ENCODE results near the gene TMEM200C. TPM values are rescaled to one million over a fixed set of nuclear protein-coding genes. Genes with fewer than 3 reads are reported as not detected.

TMEM200C gene
- total RNA-seq, 2 experiments from 2014 or later: not detected

DNA sequence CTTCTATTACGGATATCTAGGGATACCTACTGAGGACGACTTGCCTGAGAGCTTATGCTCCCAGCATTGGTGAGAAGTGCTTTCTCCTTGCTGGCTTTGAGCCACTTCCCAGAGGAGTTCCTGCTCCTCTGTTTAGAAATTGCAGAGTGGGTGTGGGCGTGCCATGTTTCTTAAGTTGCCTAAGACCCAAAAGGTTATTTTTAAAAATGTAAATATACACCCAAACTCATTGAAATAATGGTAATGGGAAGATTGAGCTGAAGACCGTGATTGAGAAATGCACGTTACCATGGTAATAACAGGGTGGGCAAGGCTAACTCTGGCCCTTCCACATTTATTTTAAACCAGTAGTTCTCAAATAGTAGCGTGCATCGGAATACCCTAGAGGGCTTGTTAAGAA lies 17.2 kb upstream of the TMEM200C start:
- no peak overlapping the region for H3K27ac Mint-ChIP-seq
- POLR2A ChIA-PET: no interaction called here
- DNase-seq (no peak), ATAC-seq (no peak)
- H3K4me1 Mint-ChIP-seq: no peaks in the 10 kb centered on the region
- H3K36me3 Mint-ChIP-seq (ENCODE audit: low read depth): no peaks in the 10 kb centered on the region
- H3K4me3 Mint-ChIP-seq: no peak overlapping the region
- CTCF ChIA-PET: interaction anchor here (0.7 kb wide), 1 partner anchor 25 kb away, joined by 3 read pairs; no protein-coding TSS in a partner anchor
- intact Hi-C loops (cut with DNase I, micrococcal nuclease): no loop called here
- no peaks in the 10 kb centered on the region for H3K9me3 Mint-ChIP-seq (ENCODE audit: low read depth)
- H3K27me3 Mint-ChIP-seq: peaks cover 3% of the 10 kb centered on the region

DNA sequence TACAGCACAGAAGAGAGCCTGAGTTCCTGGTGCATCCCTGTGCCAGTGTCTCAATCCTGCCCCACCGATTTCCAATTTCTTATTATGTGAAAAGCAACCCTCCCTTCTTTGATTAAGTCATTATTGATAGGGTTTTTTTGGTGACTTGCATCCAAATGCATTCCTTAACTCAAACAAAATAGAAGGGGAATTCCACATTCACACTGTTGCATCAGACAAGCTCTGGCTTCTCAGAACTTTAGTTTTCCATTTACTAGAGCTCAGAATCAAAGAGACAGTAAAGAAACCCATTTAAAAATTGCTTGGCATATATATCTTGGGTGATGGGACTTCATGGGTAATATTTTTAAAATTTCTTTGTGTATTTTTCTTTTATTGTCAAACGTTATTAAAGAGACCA lies 13.8 kb upstream of the TMEM200C start:
- peaks cover 14% of the 10 kb centered on the region for H3K27me3 Mint-ChIP-seq
- no peak overlapping the region for H3K4me3 Mint-ChIP-seq
- no peak overlapping the region for H3K27ac Mint-ChIP-seq
- DNase-seq (no peak), ATAC-seq (no peak)
- ChIA-PET CTCF (interaction anchor here (0.5 kb wide), 1 partner anchor 287 kb away, joined by 3 read pairs; no protein-coding TSS in a partner anchor), POLR2A (no interaction called here)
- no peaks in the 10 kb centered on the region for H3K36me3 Mint-ChIP-seq (ENCODE audit: low read depth)
- H3K4me1 Mint-ChIP-seq: no peaks in the 10 kb centered on the region
- intact Hi-C loops (cut with DNase I, micrococcal nuclease): no loop called here
- H3K9me3 Mint-ChIP-seq (ENCODE audit: low read depth): no peaks in the 10 kb centered on the region

DNA sequence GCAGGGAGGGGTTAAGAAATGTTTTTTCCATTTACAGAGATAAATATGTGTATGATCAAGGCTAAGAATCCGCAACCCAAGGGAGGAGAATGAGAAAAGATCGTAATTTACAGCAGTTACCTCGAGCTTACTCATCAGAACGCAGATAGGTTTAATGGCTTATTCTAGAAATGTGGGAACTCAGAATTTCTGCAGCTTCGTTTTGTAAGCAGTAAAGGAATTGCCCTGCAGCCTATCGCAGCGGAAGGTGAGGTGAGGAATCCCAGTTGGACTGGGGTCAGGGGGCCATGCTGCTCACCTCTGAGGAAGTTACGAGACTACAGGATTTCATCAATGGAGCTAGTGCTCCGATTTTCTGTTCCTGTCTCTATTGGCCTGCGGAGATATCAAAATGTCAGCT lies 8.1 kb upstream of the TMEM200C start:
- ChIA-PET POLR2A (no interaction called here), CTCF (no interaction called here)
- no peaks in the 10 kb centered on the region for H3K4me1 Mint-ChIP-seq
- no peak overlapping the region for H3K27ac Mint-ChIP-seq
- ATAC-seq: no peak
- intact Hi-C loops (cut with DNase I, micrococcal nuclease): no loop called here
- peaks cover 35% of the 10 kb centered on the region for H3K27me3 Mint-ChIP-seq
- DNase-seq: no peak
- H3K36me3 Mint-ChIP-seq (ENCODE audit: low read depth): no peaks in the 10 kb centered on the region
- H3K9me3 Mint-ChIP-seq (ENCODE audit: low read depth): no peaks in the 10 kb centered on the region
- no peak overlapping the region for H3K4me3 Mint-ChIP-seq

DNA sequence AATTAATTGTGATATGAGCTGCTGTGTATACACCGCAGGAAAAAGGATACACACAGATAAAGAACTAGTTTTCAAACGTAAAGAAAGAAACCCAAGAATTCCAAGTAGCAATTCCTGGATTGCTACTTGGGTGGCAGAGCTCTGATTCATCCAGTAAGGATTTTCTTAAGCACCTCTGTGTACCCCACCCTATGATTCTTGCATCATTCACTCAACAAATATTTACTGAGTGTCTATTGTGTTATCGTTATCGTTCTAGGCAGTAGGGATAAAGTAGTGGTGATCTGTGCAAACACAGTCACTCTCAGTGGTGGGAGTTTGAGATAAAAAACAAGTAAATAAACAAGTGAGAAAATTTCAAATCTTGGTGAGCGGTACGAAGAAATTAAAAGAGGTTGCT lies 4.9 kb upstream of the TMEM200C start:
- Mint-ChIP-seq H3K27ac (no peak overlapping the region), H3K36me3 (ENCODE audit: low read depth) (no peaks in the 10 kb centered on the region), H3K9me3 (ENCODE audit: low read depth) (no peaks in the 10 kb centered on the region), H3K27me3 (peaks cover 41% of the 10 kb centered on the region), H3K4me3 (no peak overlapping the region), H3K4me1 (no peaks in the 10 kb centered on the region)
- DNase-seq (no peak), ATAC-seq (no peak)
- ChIA-PET CTCF (interaction anchor here (0.8 kb wide), 1 partner anchor 12 kb away, joined by 3 read pairs; no protein-coding TSS in a partner anchor), POLR2A (no interaction called here)
- intact Hi-C loops (cut with DNase I, micrococcal nuclease): no loop called here

DNA sequence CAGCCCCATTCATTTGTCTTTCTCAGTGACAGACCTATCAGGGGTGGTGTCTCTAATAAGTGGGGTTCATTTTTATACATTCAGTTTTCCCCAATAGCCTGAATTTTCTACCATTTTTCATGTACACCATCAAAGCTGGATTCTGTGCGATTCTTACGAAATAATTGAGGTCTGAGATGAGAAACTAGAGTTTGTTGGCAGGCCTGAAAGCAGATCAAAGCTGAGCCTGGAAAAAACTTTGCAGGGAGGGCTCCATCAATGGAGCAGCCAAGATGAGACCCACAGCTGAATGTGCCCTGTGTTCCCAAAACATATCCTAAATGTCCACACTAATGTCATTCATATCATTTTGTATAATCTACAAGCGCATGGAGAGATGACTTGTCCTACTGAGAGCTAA lies 4.5 kb upstream of the TMEM200C start:
- H3K9me3 Mint-ChIP-seq (ENCODE audit: low read depth): no peaks in the 10 kb centered on the region
- peaks cover 40% of the 10 kb centered on the region for H3K27me3 Mint-ChIP-seq
- no peak for ATAC-seq
- H3K4me1 Mint-ChIP-seq: no peaks in the 10 kb centered on the region
- POLR2A ChIA-PET: no interaction called here
- CTCF ChIA-PET: interaction anchor here (0.8 kb wide), 1 partner anchor 12 kb away, joined by 3 read pairs; no protein-coding TSS in a partner anchor
- H3K27ac Mint-ChIP-seq: no peak overlapping the region
- intact Hi-C loops (cut with DNase I, micrococcal nuclease): loop anchor here in 1 of 2 experiments (10.0 kb wide), 1 partner anchor 515 kb away; the partner anchor contains the start of gene L3MBTL4
- no peaks in the 10 kb centered on the region for H3K36me3 Mint-ChIP-seq (ENCODE audit: low read depth)
- H3K4me3 Mint-ChIP-seq: no peak overlapping the region
- DNase-seq: no peak

DNA sequence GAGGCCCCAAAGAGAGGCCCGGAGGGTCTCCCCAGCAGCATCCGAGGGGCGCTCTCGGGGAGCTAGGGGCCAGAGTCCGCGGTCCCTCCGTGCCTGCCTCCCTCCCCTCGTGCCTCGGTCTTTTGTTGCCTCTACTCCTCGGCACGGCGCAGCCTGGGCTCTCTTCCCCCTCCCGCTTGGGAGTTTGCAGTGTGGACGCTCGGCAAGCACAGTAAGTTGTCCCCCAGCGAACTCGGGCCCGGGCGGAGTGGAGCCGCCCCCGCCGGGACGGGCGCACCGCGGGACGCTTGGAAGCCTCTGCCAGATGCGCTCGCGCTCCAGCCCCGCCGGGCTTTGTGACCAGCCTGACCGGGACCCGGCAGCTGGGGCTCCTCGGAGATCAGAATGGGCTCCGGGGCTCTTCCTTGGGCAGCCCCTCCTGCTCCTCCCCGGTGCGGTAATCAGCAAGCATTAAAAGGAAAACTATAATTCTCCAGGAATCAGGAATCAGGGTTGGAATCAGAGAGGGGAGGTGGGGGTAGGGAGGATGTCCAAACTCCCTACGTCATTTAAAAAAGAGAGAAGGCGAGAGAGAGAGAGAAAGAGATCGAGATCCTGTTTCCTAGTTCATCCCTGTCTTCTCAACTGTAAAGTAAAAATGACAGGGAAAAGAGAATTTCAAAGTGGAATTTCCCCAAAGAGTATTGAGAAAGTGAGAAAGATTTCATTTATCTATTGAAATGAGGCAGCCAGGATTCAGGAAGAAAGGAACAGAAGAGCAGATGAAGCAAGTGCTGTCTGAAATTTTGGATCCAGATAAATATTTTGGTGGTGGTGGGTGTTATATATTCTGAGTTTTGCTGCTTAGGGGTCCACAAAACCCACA lies 786 bp upstream of the TMEM200C start:
- no peaks in the 10 kb centered on the region for H3K9me3 Mint-ChIP-seq (ENCODE audit: low read depth)
- ATAC-seq: no peak
- H3K4me1 Mint-ChIP-seq: peaks cover 9% of the 10 kb centered on the region
- ChIA-PET CTCF (no interaction called here), POLR2A (no interaction called here)
- H3K36me3 Mint-ChIP-seq (ENCODE audit: low read depth): no peaks in the 10 kb centered on the region
- H3K4me3 Mint-ChIP-seq: no peak overlapping the region
- intact Hi-C loops (cut with DNase I, micrococcal nuclease): loop anchor here in 1 of 2 experiments (10.0 kb wide), 1 partner anchor 519 kb away; the partner anchor contains the start of gene L3MBTL4
- H3K27me3 Mint-ChIP-seq: peaks cover 66% of the 10 kb centered on the region
- peak; percentile 12 for DNase-seq
- no peak overlapping the region for H3K27ac Mint-ChIP-seq

DNA sequence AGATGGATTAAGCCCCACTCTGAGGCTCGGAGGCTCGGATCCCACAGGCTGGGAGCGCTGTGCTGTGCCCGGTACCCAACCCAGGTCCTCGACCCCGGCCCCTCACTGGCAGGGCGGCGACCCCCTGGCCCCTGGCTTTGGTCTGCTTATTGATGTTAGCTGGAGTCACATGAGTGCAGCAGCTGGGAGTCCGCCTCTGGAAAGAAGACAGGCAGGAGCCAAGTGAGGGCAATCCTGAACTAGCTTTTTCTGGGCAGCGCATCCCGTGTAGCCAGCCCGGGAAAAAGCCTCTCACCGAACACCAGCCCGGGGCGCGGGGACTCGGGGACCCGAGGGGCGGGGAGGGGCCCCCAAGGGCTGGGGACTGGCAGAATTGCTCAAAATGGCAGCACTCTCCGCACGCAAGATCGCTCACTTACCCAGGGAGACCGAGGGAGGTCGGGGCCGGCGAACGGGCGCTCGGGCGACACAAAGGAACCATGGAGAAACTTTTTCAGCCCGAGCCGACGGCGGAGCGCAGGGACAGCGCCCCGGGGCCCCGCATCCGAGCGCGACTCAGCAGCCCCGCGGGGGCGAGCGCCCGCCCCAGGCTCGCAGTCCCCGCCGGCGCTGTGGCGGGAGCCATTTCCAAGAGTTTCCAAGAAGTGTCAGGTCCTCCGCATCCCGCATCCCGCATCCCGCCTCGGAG lies 567 bp downstream of the TMEM200C start:
- CTCF ChIA-PET: no interaction called here
- POLR2A ChIA-PET: no interaction called here
- intact Hi-C loops (cut with DNase I, micrococcal nuclease): loop anchor here in 1 of 2 experiments (10.0 kb wide), 1 partner anchor 520 kb away; the partner anchor contains the start of gene L3MBTL4
- H3K27me3 Mint-ChIP-seq: peaks cover 56% of the 10 kb centered on the region
- DNase-seq (peak; percentile 29), ATAC-seq (peak; percentile 21)
- H3K9me3 Mint-ChIP-seq (ENCODE audit: low read depth): no peaks in the 10 kb centered on the region
- H3K27ac Mint-ChIP-seq: no peak overlapping the region
- no peak overlapping the region for H3K4me3 Mint-ChIP-seq
- H3K4me1 Mint-ChIP-seq: peaks cover 9% of the 10 kb centered on the region
- H3K36me3 Mint-ChIP-seq (ENCODE audit: low read depth): no peaks in the 10 kb centered on the region

DNA sequence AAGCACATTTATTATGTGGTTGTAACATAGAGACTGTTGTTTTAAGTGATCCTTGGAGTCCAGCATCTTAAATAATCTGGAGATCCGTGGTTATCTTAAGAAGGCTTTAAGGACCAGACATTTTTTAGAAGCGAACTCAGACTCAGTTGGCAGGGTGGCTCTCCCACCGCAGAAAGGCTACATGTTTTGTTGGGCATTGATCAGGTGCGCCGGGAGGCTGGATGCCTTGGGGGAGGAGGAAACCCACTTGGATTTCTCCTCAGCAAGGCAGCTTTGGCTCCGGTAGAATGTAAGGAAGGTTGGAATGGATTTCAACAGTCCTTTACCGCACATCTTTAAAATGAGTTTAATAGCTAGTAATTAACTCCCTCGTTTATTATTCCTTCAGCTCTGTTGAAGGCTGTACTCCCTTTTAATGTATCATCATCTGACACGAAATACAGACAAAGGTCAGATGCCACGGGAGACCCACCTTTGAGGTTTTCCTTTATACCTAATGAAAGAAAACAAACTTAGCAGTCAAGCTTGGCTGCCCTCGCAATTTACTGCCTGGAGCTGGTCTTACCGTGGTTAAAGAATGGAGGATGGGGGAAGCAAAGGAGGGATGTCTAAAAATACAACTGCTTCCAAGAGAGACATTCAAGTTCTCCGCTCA lies 1.2 kb downstream of the TMEM200C start:
- H3K36me3 Mint-ChIP-seq (ENCODE audit: low read depth): no peaks in the 10 kb centered on the region
- no peaks in the 10 kb centered on the region for H3K9me3 Mint-ChIP-seq (ENCODE audit: low read depth)
- H3K4me1 Mint-ChIP-seq: peaks cover 9% of the 10 kb centered on the region
- no peak overlapping the region for H3K4me3 Mint-ChIP-seq
- DNase-seq: no peak
- H3K27ac Mint-ChIP-seq: no peak overlapping the region
- no peak for ATAC-seq
- intact Hi-C loops (cut with DNase I, micrococcal nuclease): loop anchor here in 1 of 2 experiments (10.0 kb wide), 1 partner anchor 521 kb away; the partner anchor contains the start of gene L3MBTL4
- peaks cover 57% of the 10 kb centered on the region for H3K27me3 Mint-ChIP-seq
- ChIA-PET CTCF (no interaction called here), POLR2A (no interaction called here)

DNA sequence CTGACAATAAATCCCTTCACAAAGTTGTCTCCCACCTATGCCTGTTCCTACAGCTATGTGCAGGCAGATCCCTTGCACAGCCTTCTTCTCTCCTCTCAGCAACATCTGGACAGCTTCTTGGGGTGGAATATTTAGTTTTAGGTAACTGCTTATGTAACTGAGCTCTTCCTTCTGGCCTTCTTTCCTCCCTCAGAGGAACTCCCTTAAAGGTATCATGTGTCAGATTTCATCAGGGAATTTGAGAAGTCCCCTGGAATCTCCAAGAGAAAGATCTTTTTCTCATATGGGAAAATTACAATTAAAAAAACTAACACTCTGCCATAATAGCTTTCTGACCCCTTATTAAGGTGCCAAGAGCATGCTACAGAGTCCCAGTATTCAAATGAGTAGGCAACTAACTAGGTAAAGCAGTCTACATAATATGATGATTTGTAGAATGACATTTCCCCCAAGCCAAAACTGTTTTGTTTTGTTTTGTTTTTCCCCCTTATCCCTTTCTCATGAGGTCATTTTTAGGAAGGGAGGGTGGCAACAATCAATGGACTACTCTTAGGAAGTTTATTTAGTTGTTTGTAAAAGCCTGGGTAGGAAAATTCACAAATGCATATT lies 2.4 kb downstream of the TMEM200C start:
- ChIA-PET POLR2A (no interaction called here), CTCF (interaction anchor here (1.0 kb wide), 1 partner anchor 678 kb away, joined by 3 read pairs; no protein-coding TSS in a partner anchor)
- no peak overlapping the region for H3K4me3 Mint-ChIP-seq
- peaks cover 9% of the 10 kb centered on the region for H3K4me1 Mint-ChIP-seq
- no peak overlapping the region for H3K27ac Mint-ChIP-seq
- no peaks in the 10 kb centered on the region for H3K36me3 Mint-ChIP-seq (ENCODE audit: low read depth)
- DNase-seq: no peak
- no peaks in the 10 kb centered on the region for H3K9me3 Mint-ChIP-seq (ENCODE audit: low read depth)
- peaks cover 55% of the 10 kb centered on the region for H3K27me3 Mint-ChIP-seq
- ATAC-seq: no peak
- intact Hi-C loops (cut with DNase I, micrococcal nuclease): loop anchor here in 1 of 2 experiments (10.0 kb wide), 1 partner anchor 522 kb away; the partner anchor contains the start of gene L3MBTL4

DNA sequence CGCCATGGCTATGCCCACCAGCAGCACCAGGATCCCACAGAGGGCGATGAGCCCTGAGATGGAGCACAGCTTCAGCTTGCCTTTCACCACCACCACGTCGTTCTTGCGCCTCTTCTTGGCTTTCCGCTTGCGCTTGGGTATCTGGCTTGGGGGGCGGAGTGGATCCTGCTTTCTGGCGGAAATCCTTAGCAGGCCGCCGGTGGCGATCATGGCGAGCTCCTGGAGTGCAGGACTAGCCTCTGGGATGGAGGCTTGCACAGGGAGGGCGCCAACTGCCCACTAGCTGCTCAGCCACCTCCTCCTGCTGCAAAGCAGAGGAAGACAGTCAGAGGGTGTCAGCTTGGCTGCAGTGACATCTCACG lies 3.5 kb downstream of the TMEM200C start:
- Mint-ChIP-seq H3K4me3 (no peak overlapping the region), H3K9me3 (ENCODE audit: low read depth) (no peaks in the 10 kb centered on the region), H3K27me3 (peaks cover 54% of the 10 kb centered on the region), H3K4me1 (peaks cover 9% of the 10 kb centered on the region), H3K36me3 (ENCODE audit: low read depth) (no peaks in the 10 kb centered on the region), H3K27ac (no peak overlapping the region)
- no peak for DNase-seq
- POLR2A ChIA-PET: no interaction called here
- intact Hi-C loops (cut with DNase I, micrococcal nuclease): loop anchor here in 1 of 2 experiments (2.0 to 10.0 kb wide), 3 partner anchors 291 to 819 kb away; partner anchors contain the start of gene L3MBTL4
- no peak for ATAC-seq
- CTCF ChIA-PET: interaction anchor here (1.2 kb wide), 1 partner anchor 86 kb away, joined by 3 read pairs; no protein-coding TSS in a partner anchor

Measured in activated CD4-positive, alpha-beta T cell treated with anti-CD3 and anti-CD28 coated beads for 36 hours (primary cell).